Measurements from ENCODE around the gene SOX18.

- TF ChIP-seq CTCF (IDR thresholded peaks at IDR 0.05) (no peak), POLR2A (IDR thresholded peaks at IDR 0.05) (no peak)
These were observed 7.6 kb upstream of the SOX18 start for GRCh38 chr20:64056889-64057627.

Measured in lower leg skin (tissue), 3 donors.